ENCODE measurements around the gene PBXIP1. TPM values are rescaled to one million over a fixed set of nuclear protein-coding genes. Genes with fewer than 3 reads are reported as not detected.

PBXIP1 gene
- total and polyA plus RNA-seq, 2 of the 13 experiments (the other 11 are each of a cell fraction or from before 2014, with no cell fraction given) = 16.3 to 31.9 TPM

DNA sequence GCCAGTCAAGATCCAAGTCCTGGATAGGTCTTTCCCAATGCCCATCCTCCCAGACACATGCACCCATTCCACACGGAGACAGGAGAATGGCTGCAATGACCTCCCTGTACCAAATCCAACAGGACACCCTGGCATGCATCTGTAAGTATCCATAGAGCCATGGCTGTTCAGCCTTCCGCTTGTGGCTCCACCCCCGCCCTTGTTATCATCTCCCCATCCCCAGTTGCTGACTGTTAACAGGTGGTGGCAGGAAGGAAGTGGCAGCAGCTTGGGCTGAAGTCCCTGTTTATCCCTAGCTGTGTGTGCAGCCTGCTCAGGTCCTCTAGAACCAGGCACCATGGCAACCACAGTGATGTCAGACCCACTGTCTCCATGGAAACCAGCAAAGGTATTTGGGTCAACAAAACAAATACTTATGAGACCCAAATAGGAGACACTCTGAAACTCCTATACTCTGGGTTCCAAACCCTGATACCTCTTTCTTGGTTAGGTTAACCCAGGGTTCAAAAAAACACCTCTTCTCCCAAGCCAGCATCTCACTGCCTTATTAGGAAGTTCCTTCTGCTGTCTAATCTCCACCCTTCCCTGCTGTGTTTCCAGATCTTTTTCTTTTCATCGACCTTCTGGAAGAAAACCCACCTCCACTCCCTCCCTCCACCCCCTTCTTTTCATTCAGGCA, 721 bp downstream of the PBXIP1 start (continued):
- no peak for TF ChIP-seq THAP8 (CRISPR knock-in tag; IDR thresholded peaks at IDR 0.05; ENCODE audit: borderline replicate concordance)
- TF ChIP-seq PAF1 (CRISPR knock-in tag; IDR thresholded peaks at IDR 0.05) = no peak
- no peak for TF ChIP-seq ZBTB7A (CRISPR knock-in tag; IDR thresholded peaks at IDR 0.05)
- TF ChIP-seq NCOA5 (CRISPR knock-in tag; IDR thresholded peaks at IDR 0.05) = no peak
- TF ChIP-seq, protein P1, sequence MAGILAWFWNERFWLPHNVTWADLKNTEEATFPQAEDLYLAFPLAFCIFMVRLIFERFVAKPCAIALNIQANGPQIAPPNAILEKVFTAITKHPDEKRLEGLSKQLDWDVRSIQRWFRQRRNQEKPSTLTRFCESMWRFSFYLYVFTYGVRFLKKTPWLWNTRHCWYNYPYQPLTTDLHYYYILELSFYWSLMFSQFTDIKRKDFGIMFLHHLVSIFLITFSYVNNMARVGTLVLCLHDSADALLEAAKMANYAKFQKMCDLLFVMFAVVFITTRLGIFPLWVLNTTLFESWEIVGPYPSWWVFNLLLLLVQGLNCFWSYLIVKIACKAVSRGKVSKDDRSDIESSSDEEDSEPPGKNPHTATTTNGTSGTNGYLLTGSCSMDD (CRISPR knock-in tag; IDR thresholded peaks at IDR 0.05) = no peak
- no peak for TF ChIP-seq JUND (CRISPR knock-in tag; IDR thresholded peaks at IDR 0.05)
- TF ChIP-seq, protein P2, sequence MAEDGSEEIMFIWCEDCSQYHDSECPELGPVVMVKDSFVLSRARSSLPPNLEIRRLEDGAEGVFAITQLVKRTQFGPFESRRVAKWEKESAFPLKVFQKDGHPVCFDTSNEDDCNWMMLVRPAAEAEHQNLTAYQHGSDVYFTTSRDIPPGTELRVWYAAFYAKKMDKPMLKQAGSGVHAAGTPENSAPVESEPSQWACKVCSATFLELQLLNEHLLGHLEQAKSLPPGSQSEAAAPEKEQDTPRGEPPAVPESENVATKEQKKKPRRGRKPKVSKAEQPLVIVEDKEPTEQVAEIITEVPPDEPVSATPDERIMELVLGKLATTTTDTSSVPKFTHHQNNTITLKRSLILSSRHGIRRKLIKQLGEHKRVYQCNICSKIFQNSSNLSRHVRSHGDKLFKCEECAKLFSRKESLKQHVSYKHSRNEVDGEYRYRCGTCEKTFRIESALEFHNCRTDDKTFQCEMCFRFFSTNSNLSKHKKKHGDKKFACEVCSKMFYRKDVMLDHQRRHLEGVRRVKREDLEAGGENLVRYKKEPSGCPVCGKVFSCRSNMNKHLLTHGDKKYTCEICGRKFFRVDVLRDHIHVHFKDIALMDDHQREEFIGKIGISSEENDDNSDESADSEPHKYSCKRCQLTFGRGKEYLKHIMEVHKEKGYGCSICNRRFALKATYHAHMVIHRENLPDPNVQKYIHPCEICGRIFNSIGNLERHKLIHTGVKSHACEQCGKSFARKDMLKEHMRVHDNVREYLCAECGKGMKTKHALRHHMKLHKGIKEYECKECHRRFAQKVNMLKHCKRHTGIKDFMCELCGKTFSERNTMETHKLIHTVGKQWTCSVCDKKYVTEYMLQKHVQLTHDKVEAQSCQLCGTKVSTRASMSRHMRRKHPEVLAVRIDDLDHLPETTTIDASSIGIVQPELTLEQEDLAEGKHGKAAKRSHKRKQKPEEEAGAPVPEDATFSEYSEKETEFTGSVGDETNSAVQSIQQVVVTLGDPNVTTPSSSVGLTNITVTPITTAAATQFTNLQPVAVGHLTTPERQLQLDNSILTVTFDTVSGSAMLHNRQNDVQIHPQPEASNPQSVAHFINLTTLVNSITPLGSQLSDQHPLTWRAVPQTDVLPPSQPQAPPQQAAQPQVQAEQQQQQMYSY (CRISPR knock-in tag; IDR thresholded peaks at IDR 0.05) = no peak
- TF ChIP-seq ZBTB37 (CRISPR knock-in tag; IDR thresholded peaks at IDR 0.05) = no peak
- no peak for TF ChIP-seq KDM5A (IDR thresholded peaks at IDR 0.05; ENCODE audit: borderline replicate concordance, low read length)
- TF ChIP-seq ZNF124 (CRISPR knock-in tag; IDR thresholded peaks at IDR 0.05) = no peak
- TF ChIP-seq, protein P3, sequence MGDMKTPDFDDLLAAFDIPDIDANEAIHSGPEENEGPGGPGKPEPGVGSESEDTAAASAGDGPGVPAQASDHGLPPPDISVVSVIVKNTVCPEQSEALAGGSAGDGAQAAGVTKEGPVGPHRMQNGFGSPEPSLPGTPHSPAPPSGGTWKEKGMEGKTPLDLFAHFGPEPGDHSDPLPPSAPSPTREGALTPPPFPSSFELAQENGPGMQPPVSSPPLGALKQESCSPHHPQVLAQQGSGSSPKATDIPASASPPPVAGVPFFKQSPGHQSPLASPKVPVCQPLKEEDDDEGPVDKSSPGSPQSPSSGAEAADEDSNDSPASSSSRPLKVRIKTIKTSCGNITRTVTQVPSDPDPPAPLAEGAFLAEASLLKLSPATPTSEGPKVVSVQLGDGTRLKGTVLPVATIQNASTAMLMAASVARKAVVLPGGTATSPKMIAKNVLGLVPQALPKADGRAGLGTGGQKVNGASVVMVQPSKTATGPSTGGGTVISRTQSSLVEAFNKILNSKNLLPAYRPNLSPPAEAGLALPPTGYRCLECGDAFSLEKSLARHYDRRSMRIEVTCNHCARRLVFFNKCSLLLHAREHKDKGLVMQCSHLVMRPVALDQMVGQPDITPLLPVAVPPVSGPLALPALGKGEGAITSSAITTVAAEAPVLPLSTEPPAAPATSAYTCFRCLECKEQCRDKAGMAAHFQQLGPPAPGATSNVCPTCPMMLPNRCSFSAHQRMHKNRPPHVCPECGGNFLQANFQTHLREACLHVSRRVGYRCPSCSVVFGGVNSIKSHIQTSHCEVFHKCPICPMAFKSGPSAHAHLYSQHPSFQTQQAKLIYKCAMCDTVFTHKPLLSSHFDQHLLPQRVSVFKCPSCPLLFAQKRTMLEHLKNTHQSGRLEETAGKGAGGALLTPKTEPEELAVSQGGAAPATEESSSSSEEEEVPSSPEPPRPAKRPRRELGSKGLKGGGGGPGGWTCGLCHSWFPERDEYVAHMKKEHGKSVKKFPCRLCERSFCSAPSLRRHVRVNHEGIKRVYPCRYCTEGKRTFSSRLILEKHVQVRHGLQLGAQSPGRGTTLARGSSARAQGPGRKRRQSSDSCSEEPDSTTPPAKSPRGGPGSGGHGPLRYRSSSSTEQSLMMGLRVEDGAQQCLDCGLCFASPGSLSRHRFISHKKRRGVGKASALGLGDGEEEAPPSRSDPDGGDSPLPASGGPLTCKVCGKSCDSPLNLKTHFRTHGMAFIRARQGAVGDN (CRISPR knock-in tag; IDR thresholded peaks at IDR 0.05) = peak; percentile 67
- no peak for TF ChIP-seq AGO2 (optimal IDR thresholded peaks at IDR 0.05; ENCODE audit: low read depth, low read length)
- no peak for TF ChIP-seq PHF20 (CRISPR knock-in tag; IDR thresholded peaks at IDR 0.05)
- TF ChIP-seq GATA4 (IDR thresholded peaks at IDR 0.05; ENCODE audit: borderline replicate concordance, low read depth) = no peak
- no peak for TF ChIP-seq KDM3A (CRISPR knock-in tag; IDR thresholded peaks at IDR 0.05; ENCODE audit: low read depth)
- TF ChIP-seq, protein P4, sequence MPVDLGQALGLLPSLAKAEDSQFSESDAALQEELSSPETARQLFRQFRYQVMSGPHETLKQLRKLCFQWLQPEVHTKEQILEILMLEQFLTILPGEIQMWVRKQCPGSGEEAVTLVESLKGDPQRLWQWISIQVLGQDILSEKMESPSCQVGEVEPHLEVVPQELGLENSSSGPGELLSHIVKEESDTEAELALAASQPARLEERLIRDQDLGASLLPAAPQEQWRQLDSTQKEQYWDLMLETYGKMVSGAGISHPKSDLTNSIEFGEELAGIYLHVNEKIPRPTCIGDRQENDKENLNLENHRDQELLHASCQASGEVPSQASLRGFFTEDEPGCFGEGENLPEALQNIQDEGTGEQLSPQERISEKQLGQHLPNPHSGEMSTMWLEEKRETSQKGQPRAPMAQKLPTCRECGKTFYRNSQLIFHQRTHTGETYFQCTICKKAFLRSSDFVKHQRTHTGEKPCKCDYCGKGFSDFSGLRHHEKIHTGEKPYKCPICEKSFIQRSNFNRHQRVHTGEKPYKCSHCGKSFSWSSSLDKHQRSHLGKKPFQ (CRISPR knock-in tag; IDR thresholded peaks at IDR 0.05; ENCODE audit: insufficient replicate concordance) = peak; percentile 35
- no peak for TF ChIP-seq ZNF530 (CRISPR knock-in tag; IDR thresholded peaks at IDR 0.05; ENCODE audit: low read depth)
